H1 (cell line): ENCODE data around the gene FBXO21. TPM values are rescaled to one million over a fixed set of nuclear protein-coding genes. Genes with fewer than 3 reads are reported as not detected.

Source experiments
- CTCF ChIA-PET: fragments of 300-600 bp; sonication (Branson Sonifier 250); formaldehyde crosslinking; loops from one replicate; lab custom pipeline; 2021; ENCODE audit not compliant: partially characterized antibody; lab: Charles Lee
- POLR2A ChIA-PET: fragments of 300-600 bp; sonication (Branson Sonifier 250); formaldehyde crosslinking; loops from one replicate; lab custom pipeline; 2021; ENCODE audit warnings: inconsistent platforms; ENCODE audit not compliant: partially characterized antibody; lab: Charles Lee
- DNase-seq, 2 experiments: peaks; one replicate each; pipeline versions ENCODE4 v3.0.0 to v3.0.0-alpha.2; 2010 to 2022; ENCODE audit warnings: low spot score in 2 of 2, low read depth in 1 of 2, mixed read lengths in 1 of 2
- FAIRE-seq: peaks from 2 replicates; lab custom pipeline; 2011; peaks lifted over from hg19 to GRCh38; lab: Jason Lieb, UNC
- H2AFZ ChIP-seq: 2 replicates; pipeline ENCODE4 v1.8.1; 2012; ENCODE audit warnings: low read length, inconsistent platforms
- H2AK5ac ChIP-seq: 2 replicates; pipeline ENCODE4 v1.6.1; 2013; ENCODE audit warnings: low read depth, low read length
- H2BK120ac ChIP-seq: replicated peaks from 2 replicates; pipeline ENCODE3; 2013; ENCODE audit warnings: low read depth, low read length, inconsistent platforms
- H2BK12ac ChIP-seq: 2 replicates; pipeline ENCODE4 v1.6.1; 2013; ENCODE audit warnings: low read depth, low read length
- H2BK15ac ChIP-seq: 2 replicates; pipeline ENCODE4 v1.6.1; 2013; ENCODE audit warnings: low read length
- H2BK20ac ChIP-seq: 2 replicates; pipeline ENCODE4 v1.6.1; 2013; ENCODE audit warnings: low read length
- H2BK5ac ChIP-seq: 2 replicates; pipeline ENCODE4 v1.6.1; 2013; ENCODE audit warnings: low read depth, low read length
- H3K14ac ChIP-seq: 2 replicates; pipeline ENCODE4 v1.6.1; 2013; ENCODE audit warnings: inconsistent platforms; ENCODE audit not compliant: insufficient read length
- H3K18ac ChIP-seq: 2 replicates; pipeline ENCODE4 v1.6.1; 2013; ENCODE audit warnings: low read length; ENCODE audit errors: extremely low read depth
- H3K23ac ChIP-seq: 2 replicates; pipeline ENCODE4 v1.6.1; 2013; ENCODE audit warnings: inconsistent platforms; ENCODE audit not compliant: insufficient read length
- H3K23me2 ChIP-seq: 2 replicates; pipeline ENCODE4 v1.6.1; 2013; ENCODE audit warnings: low read depth, low read length
- H3K27ac ChIP-seq: 2 replicates; pipeline ENCODE4 v1.6.1; 2011; ENCODE audit warnings: low read depth, low read length, inconsistent platforms
- H3K27me3 ChIP-seq, 4 experiments: replicated peaks in 1 of 4; 1 replicate in 1 of 4; 2 replicates in 3 of 4; pipeline versions ENCODE4 v1.6.1 to v1.8.1; 2011 to 2013; ENCODE audit warnings: low read length in 3 of 4, mild to moderate bottlenecking in 3 of 4, inconsistent platforms in 2 of 4, mixed read lengths in 2 of 4, moderate library complexity in 1 of 4; ENCODE audit not compliant: control insufficient read depth in 3 of 4, insufficient read depth in 3 of 4; ENCODE audit errors: extremely low read depth in 1 of 4
- H3K36me3 ChIP-seq, 4 experiments: 2 replicates each; pipeline versions ENCODE4 v1.6.1 to v1.8.1; 2011 to 2013; ENCODE audit warnings: mild to moderate bottlenecking in 4 of 4, low read length in 3 of 4, moderate library complexity in 2 of 4, control low read depth in 1 of 4, inconsistent platforms in 1 of 4; ENCODE audit not compliant: insufficient read depth in 4 of 4, control insufficient read depth in 2 of 4
- H3K4ac ChIP-seq: replicated peaks from 2 replicates; pipeline ENCODE3; 2013; ENCODE audit warnings: low read length, low read depth, mixed read lengths, inconsistent platforms; ENCODE audit not compliant: insufficient read length
- H3K4me1 ChIP-seq, 4 experiments: replicated peaks in 1 of 4; 1 replicate in 1 of 4; 2 replicates in 3 of 4; pipeline versions ENCODE4 v1.6.1 to v1.8.1; 2011 to 2013; ENCODE audit warnings: low read length in 3 of 4, inconsistent platforms in 2 of 4, mixed read lengths in 1 of 4; ENCODE audit not compliant: insufficient read depth in 4 of 4, control insufficient read depth in 3 of 4
- H3K4me2 ChIP-seq, 2 experiments: 2 replicates each; pipeline versions ENCODE4 v1.6.1 to v1.8.1; 2011 to 2013; ENCODE audit warnings: low read depth in 2 of 2, low read length in 2 of 2, control low read depth in 1 of 2, inconsistent platforms in 1 of 2, mild to moderate bottlenecking in 1 of 2; ENCODE audit not compliant: insufficient read depth in 1 of 2
- H3K4me3 ChIP-seq, 4 experiments: fragments of 200-600, 300-600 bp in 1 of 4; sonication (generic), shearing (Covaris generic), sonication (Bioruptor Twin) in 1 of 4; 2 replicates each; pipeline versions ENCODE4 v1.5.1 to v1.8.1; 2011 to 2016; ENCODE audit warnings: low read length in 4 of 4, low read depth in 3 of 4, control low read depth in 2 of 4, inconsistent platforms in 2 of 4, mild to moderate bottlenecking in 2 of 4, mixed read lengths in 1 of 4, moderate library complexity in 1 of 4; ENCODE audit not compliant: insufficient read depth in 2 of 4; ENCODE audit errors: extremely low read depth in 1 of 4
- H3K56ac ChIP-seq: replicated peaks from 2 replicates; pipeline ENCODE3; 2013; ENCODE audit warnings: low read depth, mild to moderate bottlenecking, mixed read lengths, low read length, inconsistent platforms; ENCODE audit not compliant: insufficient read length
- H3K79me1 ChIP-seq: 2 replicates; pipeline ENCODE4 v1.6.1; 2013; ENCODE audit warnings: low read depth, low read length, control low read depth
- H3K79me2 ChIP-seq, 2 experiments: 2 replicates each; pipeline versions ENCODE4 v1.6.1 to v1.8.1; 2012 to 2013; ENCODE audit warnings: low read length in 2 of 2, mild to moderate bottlenecking in 2 of 2, inconsistent platforms in 1 of 2; ENCODE audit not compliant: insufficient read depth in 2 of 2, control insufficient read depth in 1 of 2
- H3K9ac ChIP-seq, 4 experiments: replicated peaks in 1 of 4; 1 replicate in 1 of 4; 2 replicates in 3 of 4; pipeline versions ENCODE4 v1.6.1 to v1.8.1; 2011 to 2013; ENCODE audit warnings: low read depth in 3 of 4, low read length in 3 of 4, control low read depth in 2 of 4, mild to moderate bottlenecking in 2 of 4, moderate library complexity in 2 of 4, inconsistent platforms in 1 of 4; ENCODE audit errors: extremely low read depth in 1 of 4
- H3K9me3 ChIP-seq, 2 experiments: 2 replicates each; pipeline versions ENCODE4 v1.6.1 to v1.8.1; 2012 to 2013; ENCODE audit warnings: mild to moderate bottlenecking in 2 of 2, moderate library complexity in 2 of 2, control low read depth in 1 of 2, inconsistent platforms in 1 of 2, low read depth in 1 of 2, low read length in 1 of 2, mixed read lengths in 1 of 2; ENCODE audit not compliant: insufficient read depth in 2 of 2
- H4K20me1 ChIP-seq, 2 experiments: replicated peaks in 1 of 2; 2 replicates each; pipeline versions ENCODE3 to v1.8.1; 2011 to 2013; ENCODE audit warnings: inconsistent platforms in 2 of 2, low read length in 2 of 2, mild to moderate bottlenecking in 1 of 2; ENCODE audit not compliant: insufficient read depth in 2 of 2, control insufficient read depth in 1 of 2
- H4K5ac ChIP-seq: 2 replicates; pipeline ENCODE4 v1.6.1; 2013; ENCODE audit warnings: low read length, low read depth, mixed read lengths, inconsistent platforms; ENCODE audit not compliant: insufficient read length
- H4K8ac ChIP-seq: 2 replicates; pipeline ENCODE4 v1.8.0; 2013; ENCODE audit warnings: mild to moderate bottlenecking, moderate library complexity, low read length, inconsistent platforms; ENCODE audit not compliant: insufficient read depth; ENCODE audit errors: extremely low read depth
- H4K91ac ChIP-seq: replicated peaks from 2 replicates; pipeline ENCODE3; 2013; ENCODE audit warnings: low read length, mixed read lengths, inconsistent platforms; ENCODE audit not compliant: insufficient read length
- ATF3 ChIP-seq: IDR thresholded peaks from 2 replicates; pipeline ENCODE4 v1.6.1; 2011; ENCODE audit warnings: low read depth, mild to moderate bottlenecking, low read length; ENCODE audit not compliant: insufficient read depth
- CTBP2 ChIP-seq: IDR thresholded peaks from 2 replicates; pipeline ENCODE4 v1.7.0; 2011; ENCODE audit warnings: borderline replicate concordance, mild to moderate bottlenecking, moderate library complexity, mixed read lengths, low read length; ENCODE audit not compliant: insufficient read depth, insufficient read length
- HDAC6 ChIP-seq: IDR thresholded peaks from one replicate; pipeline ENCODE4 v1.7.1; 2012; ENCODE audit warnings: low read depth, mild to moderate bottlenecking, inconsistent platforms, low read length, moderate library complexity
- WGBS, 2 experiments: shearing (Covaris generic) in 1 of 2; methylation state at CpG; one replicate each; pipeline versions ENCODE4 v1.1.6 to v1.1.7; 2013 to 2015; ENCODE audit warnings: low lambda C conversion rate in 2 of 2, mixed read lengths in 2 of 2, inconsistent platforms in 1 of 2, low coverage in 1 of 2, missing lambda C conversion rate in 1 of 2; ENCODE audit not compliant: insufficient replicate concordance in 2 of 2, insufficient coverage in 1 of 2, insufficient read length in 1 of 2; ENCODE audit errors: extremely low coverage in 1 of 2, missing lambda C conversion rate in 1 of 2; 5-methylcytosine and 5-hydroxymethylcytosine counted together
- polyA plus RNA-seq, 7 experiments: library from polyadenylated mRNA; depleted of rRNA in 3 of 7; stranded (reverse) in 5 of 7; unstranded in 2 of 7; fragments of >200 nt in 5 of 7; fragments of 200-250 nt in 2 of 7; gene quantifications; 1 replicate in 5 of 7; 2 replicates in 1 of 7; 4 replicates in 1 of 7; pipeline versions ENCODE4 v1.2.1 to v1.2.3, GENCODE V29; 2011 to 2013; ENCODE audit warnings: missing spikeins in 2 of 7, mixed read lengths in 2 of 7
- total RNA-seq: library from RNA; stranded (reverse); fragmentation: NEBNext Ultra II Directional; extraction: Animal tissue kit (Norgen Biotek cat#: 25700); gene quantifications from 2 replicates; pipeline ENCODE4 v1.2.1, GENCODE V29; 2021

FBXO21 gene
- total and polyA plus RNA-seq, 2 of the 8 experiments (the other 6 are each of a cell fraction or from before 2014, with no cell fraction given) = 57.0 to 80.6 TPM

DNA sequence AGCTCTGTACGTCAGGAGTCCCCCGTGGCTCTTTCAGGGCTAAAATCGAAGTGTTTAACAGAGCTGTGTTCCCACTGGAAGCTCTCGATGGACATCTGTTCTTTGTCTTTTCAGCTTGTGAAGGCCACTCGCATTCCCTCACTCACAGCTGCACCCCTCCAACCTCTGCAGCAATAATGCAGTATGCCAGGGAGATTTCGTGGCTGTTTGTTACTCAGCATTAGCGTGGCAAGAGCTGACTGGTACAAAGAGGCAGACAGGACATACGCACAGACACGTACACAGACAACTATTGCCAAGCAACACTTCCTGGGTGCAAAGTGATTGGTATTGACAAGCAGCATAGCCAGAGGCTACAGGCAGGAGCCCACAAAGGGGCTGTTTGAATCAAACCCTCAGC, 11.8 kb upstream of the FBXO21 start:
- Histone ChIP-seq H4K91ac (no peak overlapping the region), H4K8ac (no peak overlapping the region), H2AK5ac (no peak overlapping the region), H2BK12ac (no peak overlapping the region), H3K79me2 (no peaks in the 10 kb centered on the region), H3K14ac (no peak overlapping the region), H3K4me1 (peaks cover 0 to under 1% (median under 1%) of the 10 kb centered on the region in 4 experiments; a peak in 3 of 7 replicates), H3K9ac (no peak overlapping the region), H2BK20ac (no peak overlapping the region), H3K23ac (no peak overlapping the region), H2BK15ac (no peak overlapping the region), H3K23me2 (no peaks in the 10 kb centered on the region), H2BK120ac (no peak overlapping the region), H3K4me3 (no peak overlapping the region), H3K18ac (no peak overlapping the region), H4K5ac (no peak overlapping the region), H3K36me3 (no peaks in the 10 kb centered on the region), H3K27ac (no peak overlapping the region), H2BK5ac (no peak overlapping the region), H3K56ac (no peak overlapping the region), H2AFZ (no peak overlapping the region), H3K4ac (no peak overlapping the region), H3K4me2 (no peak overlapping the region), H3K27me3 (no peaks in the 10 kb centered on the region; a peak in 1 of 7 replicates), H3K9me3 (no peaks in the 10 kb centered on the region), H4K20me1 (no peaks in the 10 kb centered on the region), H3K79me1 (no peaks in the 10 kb centered on the region)
- POLR2A ChIA-PET = interaction anchor here (2.2 kb wide), 1 partner anchor 10 kb away, joined by 7 read pairs; no protein-coding TSS in a partner anchor
- 92% methylated on average over 9 of the region's 9 CpGs; no CpG with 5 or more reads in 1 of the 2 experiments for WGBS, 2 experiments
- CTCF ChIA-PET = interaction anchor here (0.6 to 3.8 kb wide), 7 partner anchors 11 to 655 kb away, joined by 3 to 17 read pairs (median 4); partner anchors contain the start of gene NOS1
- TF ChIP-seq HDAC6 = no peak
- TF ChIP-seq ATF3 = no peak
- TF ChIP-seq CTBP2 = no peak
- FAIRE-seq (no peak), DNase-seq (no peak)
